ENCODE results near the gene CNTD1. TPM values are rescaled to one million over a fixed set of nuclear protein-coding genes. Genes with fewer than 3 reads are reported as not detected.

The CNTD1 gene
- total RNA-seq, 1 donor from 2014 or later: not detected

- H3K36me3 ChIP-seq (ENCODE audit: control insufficient read depth, insufficient read depth, low read length): peaks cover 20% of the 10 kb centered on the region
- TF ChIP-seq CTCF (IDR thresholded peaks at IDR 0.05; ENCODE audit: insufficient read depth, low read length, severe bottlenecking): no peak
- DNase-seq (ENCODE audit: low read depth): no peak
- peak overlapping the region; percentile 92 for H3K4me3 ChIP-seq (ENCODE audit: low read depth, low read length)
- H3K27me3 ChIP-seq (ENCODE audit: control insufficient read depth, insufficient read depth, low read length): no peaks in the 10 kb centered on the region
- FAIRE-seq: no peak
These were observed 35.2 kb downstream of the CNTD1 start for GRCh38 chr17:42833767-42834422.

DNA sequence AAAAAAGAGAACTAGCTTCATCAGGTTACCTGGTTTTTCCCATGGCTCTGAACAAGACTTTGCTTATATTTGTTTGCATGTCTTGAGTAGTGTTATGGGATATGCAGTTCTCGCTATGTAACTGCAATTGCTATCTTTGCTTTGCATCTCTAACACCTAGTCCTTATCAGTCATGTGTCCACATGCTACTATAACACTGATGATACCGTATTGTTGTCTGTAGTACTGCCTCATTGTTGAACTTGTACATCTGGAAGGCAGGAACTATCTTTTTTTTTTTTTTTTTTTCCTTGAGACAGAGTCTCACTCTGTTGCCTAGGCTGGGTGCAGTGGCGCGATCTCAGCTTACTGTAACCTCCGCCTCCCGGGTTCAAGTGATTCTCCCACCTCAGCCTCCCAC lies 37.1 kb downstream of the CNTD1 start:
- FAIRE-seq (no peak), DNase-seq (ENCODE audit: low read depth) (no peak)
- H3K4me3 ChIP-seq (ENCODE audit: low read depth, low read length): no peak overlapping the region
- no peak for TF ChIP-seq CTCF (IDR thresholded peaks at IDR 0.05; ENCODE audit: insufficient read depth, low read length, severe bottlenecking)
- no peaks in the 10 kb centered on the region for H3K27me3 ChIP-seq (ENCODE audit: control insufficient read depth, insufficient read depth, low read length)
- H3K36me3 ChIP-seq (ENCODE audit: control insufficient read depth, insufficient read depth, low read length): peaks cover 27% of the 10 kb centered on the region

DNA sequence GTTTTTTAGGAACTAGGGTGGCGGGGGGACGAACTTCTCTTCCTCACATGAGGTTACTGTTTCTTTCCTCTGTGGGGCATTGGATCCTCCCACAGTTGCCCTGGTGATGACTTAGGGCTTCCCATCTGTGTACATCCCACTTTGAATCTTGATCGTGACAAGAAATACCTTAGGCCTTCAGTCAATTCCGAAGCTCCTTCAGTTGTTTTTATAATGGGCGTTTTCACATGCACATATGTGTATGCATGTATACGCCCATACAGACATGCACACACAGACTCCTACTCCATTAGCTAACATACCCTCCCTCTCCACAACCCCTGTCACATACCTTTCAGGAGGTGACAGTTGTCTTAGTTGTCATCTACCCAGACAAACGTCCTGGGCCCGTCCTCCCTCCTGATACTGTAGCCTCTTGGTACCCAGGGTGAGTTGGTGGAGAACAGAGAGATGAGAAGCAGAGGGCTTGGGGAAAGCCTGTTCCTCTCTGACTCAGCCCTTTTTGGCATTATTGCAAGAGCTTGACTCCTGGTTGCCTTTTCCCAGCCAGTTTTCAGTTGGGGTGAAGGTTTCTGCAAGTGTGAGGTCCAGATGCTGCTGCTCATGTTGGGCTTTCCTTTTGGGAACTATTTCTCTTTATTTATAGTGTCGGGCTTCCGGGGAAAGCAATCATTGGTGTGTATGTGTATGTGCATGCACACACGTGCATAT lies 43.5 kb downstream of the CNTD1 start:
- Histone ChIP-seq H3K4me3 (ENCODE audit: low read depth, low read length) (no peak overlapping the region), H3K27me3 (ENCODE audit: control insufficient read depth, insufficient read depth, low read length) (no peaks in the 10 kb centered on the region), H3K36me3 (ENCODE audit: control insufficient read depth, insufficient read depth, low read length) (peaks cover 35% of the 10 kb centered on the region)
- no peak for TF ChIP-seq CTCF (IDR thresholded peaks at IDR 0.05; ENCODE audit: insufficient read depth, low read length, severe bottlenecking)
- FAIRE-seq (peak; percentile 40), DNase-seq (ENCODE audit: low read depth) (no peak)

DNA sequence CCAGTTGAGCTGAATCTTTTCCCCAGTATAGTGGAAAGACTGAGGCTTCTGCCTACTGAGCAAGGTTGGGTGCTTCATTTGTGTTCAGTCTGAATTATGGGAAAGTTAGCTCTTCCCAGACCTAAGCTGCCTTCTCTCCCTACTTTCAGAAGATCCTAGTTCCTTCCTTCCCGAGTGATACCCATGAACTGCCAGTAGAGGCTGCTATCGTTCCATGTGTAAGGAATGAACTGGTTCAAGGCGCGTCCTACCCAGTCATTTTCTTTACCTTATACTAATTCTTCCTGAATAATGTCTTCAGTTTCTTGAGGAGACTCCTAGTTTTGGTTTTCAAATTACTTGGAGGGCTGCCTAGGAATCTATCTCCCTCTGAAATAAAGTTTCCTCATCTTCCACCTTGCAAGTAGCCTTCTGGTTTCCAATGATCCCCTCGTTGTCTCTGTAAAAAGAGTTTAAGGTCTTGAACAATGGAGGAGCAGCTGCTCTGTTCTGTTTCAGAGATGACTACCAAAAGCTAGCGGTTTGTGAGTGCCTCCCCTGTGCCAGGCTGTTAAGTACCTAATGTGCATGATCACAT lies 44.8 kb downstream of the CNTD1 start:
- TF ChIP-seq CTCF (IDR thresholded peaks at IDR 0.05; ENCODE audit: insufficient read depth, low read length, severe bottlenecking): peak; percentile 88
- no peak for FAIRE-seq
- H3K27me3 ChIP-seq (ENCODE audit: control insufficient read depth, insufficient read depth, low read length): no peaks in the 10 kb centered on the region
- H3K4me3 ChIP-seq (ENCODE audit: low read depth, low read length): no peak overlapping the region
- peak; percentile 56 for DNase-seq (ENCODE audit: low read depth)
- peaks cover 26% of the 10 kb centered on the region for H3K36me3 ChIP-seq (ENCODE audit: control insufficient read depth, insufficient read depth, low read length)

DNA sequence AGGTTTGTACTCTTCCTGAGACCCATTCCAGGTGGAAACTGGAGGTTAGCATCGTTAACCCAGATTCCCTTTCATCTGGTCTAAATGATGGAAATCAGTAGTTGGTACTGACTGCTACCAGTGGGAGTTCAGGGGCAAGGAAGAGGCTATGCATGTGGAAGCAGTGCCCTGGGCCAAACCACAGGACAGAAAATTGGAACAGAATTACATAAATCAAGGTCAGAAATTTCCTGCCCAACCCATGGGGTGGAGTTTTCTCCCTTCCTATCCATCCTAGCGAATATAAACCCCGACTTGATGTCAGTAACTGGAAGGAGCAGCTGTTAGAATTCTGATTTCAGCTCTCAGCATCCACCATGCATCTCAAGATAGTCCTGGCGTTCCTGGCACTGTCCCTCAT lies 45.6 kb downstream of the CNTD1 start, which contains the start of gene AOC2:
AOC2 (plus strand) TSS at position 310 of the 400 bp plus-strand sequence; CDS start at position 357, 47 bp downstream.
- Histone ChIP-seq H3K27me3 (ENCODE audit: control insufficient read depth, insufficient read depth, low read length) (no peaks in the 10 kb centered on the region), H3K36me3 (ENCODE audit: control insufficient read depth, insufficient read depth, low read length) (peaks cover 18% of the 10 kb centered on the region), H3K4me3 (ENCODE audit: low read depth, low read length) (no peak within 1 kb of the TSS)
- TF ChIP-seq CTCF (IDR thresholded peaks at IDR 0.05; ENCODE audit: insufficient read depth, low read length, severe bottlenecking): no peak
- DNase-seq (ENCODE audit: low read depth) (no peak), FAIRE-seq (no peak)

All from bronchial epithelial cell (primary cell).